ENCODE measurements around the gene UFL1.

- TF ChIP-seq POLR2A (IDR thresholded peaks at IDR 0.05; ENCODE audit: low read length) (no peak), GATA1 (IDR thresholded peaks at IDR 0.05; ENCODE audit: low read depth, low read length) (no peak)
Measured at GRCh38 chr6:96537726-96538125, 16.1 kb downstream of the UFL1 start.

Measured in erythroblast (primary cell).